Colonic mucosa (tissue), 4 donors: ENCODE results near the gene COG5. TPM values are rescaled to one million over a fixed set of nuclear protein-coding genes. Genes with fewer than 3 reads are reported as not detected.

Experiments
- DNase-seq: peaks from one replicate; pipeline ENCODE4 v3.0.0-alpha.2; 2020
- H3K27ac ChIP-seq: fragments of 200-600 bp; one replicate; pipeline ENCODE4 v1.8.0; 2021
- H3K27me3 ChIP-seq: fragments of 200-600 bp; one replicate; pipeline ENCODE4 v1.8.0; 2021
- H3K36me3 ChIP-seq: fragments of 200-600 bp; one replicate; pipeline ENCODE4 v1.8.0; 2021
- H3K4me1 ChIP-seq: fragments of 200-600 bp; one replicate; pipeline ENCODE4 v1.8.0; 2021; ENCODE audit warnings: mild to moderate bottlenecking
- H3K4me3 ChIP-seq: fragments of 200-600 bp; one replicate; pipeline ENCODE4 v1.8.0; 2021
- H3K9ac ChIP-seq, 2 donors: one replicate each; pipeline ENCODE4 v1.7.0; 2013; ENCODE audit warnings: control low read depth in 2 of 2, low read depth in 2 of 2, low read length in 2 of 2
- H3K9me3 ChIP-seq: fragments of 200-600 bp; one replicate; pipeline ENCODE4 v1.8.0; 2021
- CTCF ChIP-seq: fragments of 200-600 bp; IDR thresholded peaks from one replicate; pipeline ENCODE4 v1.8.0; 2022; ENCODE audit warnings: antibody characterized with exemption, mild to moderate bottlenecking
- intact Hi-C: fragments of 100-400 bp; cut with DNase I; formaldehyde crosslinking; loops from one replicate; pipeline ENCODE4 v1.14.1; 2022
- total RNA-seq, 2 donors: library from RNA; stranded (reverse); fragmentation: NEBNext Ultra II Directional in 1 of 2; extraction: Animal tissue kit (Norgen Biotek cat#: 25700) in 1 of 2; gene quantifications; one replicate each; pipeline ENCODE4 v1.2.1, GENCODE V29; 2021
- donor health status: healthy.
- donor health status: DM: no; HTN: no; CAD: no.
- donor health status: DM: no; HTN: no; CAD: no.

COG5 gene
- total RNA-seq, 2 donors from 2014 or later = 43.1 to 46.8 TPM

- no peaks in the 10 kb centered on the region for H3K4me1 ChIP-seq
- no peak overlapping the region for H3K4me3 ChIP-seq
- no peak overlapping the region for H3K9ac ChIP-seq
- no peaks in the 10 kb centered on the region for H3K9me3 ChIP-seq
- H3K36me3 ChIP-seq = no peaks in the 10 kb centered on the region
- no peak for TF ChIP-seq CTCF
- no peak overlapping the region for H3K27ac ChIP-seq
- no peaks in the 10 kb centered on the region for H3K27me3 ChIP-seq
- intact Hi-C loops = no loop called here
- no peak for DNase-seq
Observed at GRCh38 chr7:107338080-107338479, 225.6 kb downstream of the COG5 start.

- no peaks in the 10 kb centered on the region for H3K9me3 ChIP-seq
- no peak overlapping the region for H3K4me3 ChIP-seq
- no peaks in the 10 kb centered on the region for H3K36me3 ChIP-seq
- intact Hi-C loops = no loop called here
- H3K9ac ChIP-seq = no peak overlapping the region
- H3K27me3 ChIP-seq = no peaks in the 10 kb centered on the region
- no peak for DNase-seq
- H3K4me1 ChIP-seq = no peaks in the 10 kb centered on the region
- TF ChIP-seq CTCF = no peak
- H3K27ac ChIP-seq = no peak overlapping the region
Observed at GRCh38 chr7:107332488-107333269, 231.0 kb downstream of the COG5 start.

- no peak overlapping the region for H3K27ac ChIP-seq
- no peak for DNase-seq
- no peaks in the 10 kb centered on the region for H3K4me1 ChIP-seq
- H3K36me3 ChIP-seq = no peaks in the 10 kb centered on the region
- no peak overlapping the region for H3K4me3 ChIP-seq
- intact Hi-C loops = no loop called here
- H3K9ac ChIP-seq = no peak overlapping the region
- TF ChIP-seq CTCF = no peak
- no peaks in the 10 kb centered on the region for H3K9me3 ChIP-seq
- no peaks in the 10 kb centered on the region for H3K27me3 ChIP-seq
Observed at GRCh38 chr7:107330478-107330877, 233.2 kb downstream of the COG5 start.

- DNase-seq = no peak
- Histone ChIP-seq H3K9me3 (no peaks in the 10 kb centered on the region), H3K27me3 (no peaks in the 10 kb centered on the region), H3K36me3 (no peaks in the 10 kb centered on the region), H3K9ac (no peak overlapping the region), H3K4me3 (no peak overlapping the region), H3K27ac (no peak overlapping the region), H3K4me1 (no peaks in the 10 kb centered on the region)
- intact Hi-C loops = no loop called here
- TF ChIP-seq CTCF = no peak
Observed at GRCh38 chr7:107327986-107328569, 235.6 kb downstream of the COG5 start.

- H3K4me1 ChIP-seq = no peaks in the 10 kb centered on the region
- intact Hi-C loops = no loop called here
- no peak for DNase-seq
- no peak overlapping the region for H3K27ac ChIP-seq
- no peaks in the 10 kb centered on the region for H3K27me3 ChIP-seq
- H3K9me3 ChIP-seq = no peaks in the 10 kb centered on the region
- no peak for TF ChIP-seq CTCF
- no peak overlapping the region for H3K4me3 ChIP-seq
- no peaks in the 10 kb centered on the region for H3K36me3 ChIP-seq
- H3K9ac ChIP-seq = no peak overlapping the region
Observed at GRCh38 chr7:107326061-107326460, 237.7 kb downstream of the COG5 start.
